ENCODE results near the gene PC.
A peak's percentile ranks its signal among the peaks of the same experiment; 100 is the strongest.

PC gene

GRCh38 chr11:66966351-66966750 is 8.2 kb upstream of the PC start:
- no peaks in the 10 kb centered on the region for H3K79me1 ChIP-seq (replicated peaks; ENCODE audit: low read length, poor library complexity, severe bottlenecking)
- H3K36me3 ChIP-seq (ENCODE audit: control insufficient read depth in 1 of 2, insufficient read depth in 2 of 2, low read depth in 1 of 2, low read length in 2 of 2): no peaks in the 10 kb centered on the region
- H4K8ac ChIP-seq (ENCODE audit: low read length): no peak overlapping the region
- no peak overlapping the region for H3K4me2 ChIP-seq (ENCODE audit: low read length, poor library complexity, severe bottlenecking)
- no peak overlapping the region for H3K18ac ChIP-seq (ENCODE audit: low read depth in 1 of 2, low read length in 2 of 2)
- 98% methylated on average over 4 of the region's 5 CpGs for WGBS
- no peak overlapping the region for H3K23ac ChIP-seq (ENCODE audit: low read length in 2 of 2)
- H3K4me1 ChIP-seq (ENCODE audit: control insufficient read depth, insufficient read depth, low read depth, low read length): peaks cover 6% of the 10 kb centered on the region
- H2AFZ ChIP-seq (ENCODE audit: low read depth, low read length): no peak overlapping the region
- H2BK15ac ChIP-seq (ENCODE audit: low read depth, poor library complexity, severe bottlenecking): no peak overlapping the region
- H4K91ac ChIP-seq (ENCODE audit: low read length): no peak overlapping the region
- no peak for DNase-seq
- no peak overlapping the region for H3K9ac ChIP-seq (ENCODE audit: low read length)
- no peak overlapping the region for H2BK120ac ChIP-seq (ENCODE audit: low read depth, low read length)
- H3K4ac ChIP-seq (ENCODE audit: low read depth in 1 of 2, low read length in 2 of 2): no peak overlapping the region
- no peaks in the 10 kb centered on the region for H3K27me3 ChIP-seq (ENCODE audit: control insufficient read depth in 1 of 2, insufficient read depth in 1 of 2, low read length in 2 of 2)
- H3K4me3 ChIP-seq (ENCODE audit: insufficient read depth in 1 of 2, low read depth in 1 of 2, low read length in 2 of 2): no peak overlapping the region
- no peak overlapping the region for H2AK5ac ChIP-seq (ENCODE audit: low read length, severe bottlenecking)
- H3K14ac ChIP-seq (ENCODE audit: low read length in 2 of 2): no peak overlapping the region
- no peaks in the 10 kb centered on the region for H3K9me3 ChIP-seq (ENCODE audit: control insufficient read depth, low read length)
- no peak overlapping the region for H3K27ac ChIP-seq (ENCODE audit: low read length, poor library complexity, severe bottlenecking)
- H2BK5ac ChIP-seq (ENCODE audit: low read depth, low read length, poor library complexity, severe bottlenecking): no peak overlapping the region
- no peak overlapping the region for H2BK12ac ChIP-seq (ENCODE audit: low read length in 2 of 2)

GRCh38 chr11:66964495-66964894 is 6.3 kb upstream of the PC start:
- no peak overlapping the region for H2BK15ac ChIP-seq (ENCODE audit: low read depth, poor library complexity, severe bottlenecking)
- H3K4me3 ChIP-seq (ENCODE audit: insufficient read depth in 1 of 2, low read depth in 1 of 2, low read length in 2 of 2): no peak overlapping the region
- H3K23ac ChIP-seq (ENCODE audit: low read length in 2 of 2): no peak overlapping the region
- no peak overlapping the region for H3K4me2 ChIP-seq (ENCODE audit: low read length, poor library complexity, severe bottlenecking)
- H3K4ac ChIP-seq (ENCODE audit: low read depth in 1 of 2, low read length in 2 of 2): no peak overlapping the region
- no peak overlapping the region for H4K91ac ChIP-seq (ENCODE audit: low read length)
- no peaks in the 10 kb centered on the region for H3K36me3 ChIP-seq (ENCODE audit: control insufficient read depth in 1 of 2, insufficient read depth in 2 of 2, low read depth in 1 of 2, low read length in 2 of 2)
- WGBS: 89% methylated on average over 3 of the region's 3 CpGs
- no peak for DNase-seq
- no peak overlapping the region for H4K8ac ChIP-seq (ENCODE audit: low read length)
- H2AK5ac ChIP-seq (ENCODE audit: low read length, severe bottlenecking): no peak overlapping the region
- no peak overlapping the region for H2AFZ ChIP-seq (ENCODE audit: low read depth, low read length)
- H2BK5ac ChIP-seq (ENCODE audit: low read depth, low read length, poor library complexity, severe bottlenecking): no peak overlapping the region
- no peak overlapping the region for H3K27ac ChIP-seq (ENCODE audit: low read length, poor library complexity, severe bottlenecking)
- H3K18ac ChIP-seq (ENCODE audit: low read depth in 1 of 2, low read length in 2 of 2): no peak overlapping the region
- H3K9ac ChIP-seq (ENCODE audit: low read length): no peak overlapping the region
- no peaks in the 10 kb centered on the region for H3K4me1 ChIP-seq (ENCODE audit: control insufficient read depth, insufficient read depth, low read depth, low read length)
- no peak overlapping the region for H2BK120ac ChIP-seq (ENCODE audit: low read depth, low read length)
- H3K27me3 ChIP-seq (ENCODE audit: control insufficient read depth in 1 of 2, insufficient read depth in 1 of 2, low read length in 2 of 2): no peaks in the 10 kb centered on the region
- H2BK12ac ChIP-seq (ENCODE audit: low read length in 2 of 2): no peak overlapping the region
- no peaks in the 10 kb centered on the region for H3K79me1 ChIP-seq (replicated peaks; ENCODE audit: low read length, poor library complexity, severe bottlenecking)
- H3K14ac ChIP-seq (ENCODE audit: low read length in 2 of 2): no peak overlapping the region
- no peaks in the 10 kb centered on the region for H3K9me3 ChIP-seq (ENCODE audit: control insufficient read depth, low read length)

DNA sequence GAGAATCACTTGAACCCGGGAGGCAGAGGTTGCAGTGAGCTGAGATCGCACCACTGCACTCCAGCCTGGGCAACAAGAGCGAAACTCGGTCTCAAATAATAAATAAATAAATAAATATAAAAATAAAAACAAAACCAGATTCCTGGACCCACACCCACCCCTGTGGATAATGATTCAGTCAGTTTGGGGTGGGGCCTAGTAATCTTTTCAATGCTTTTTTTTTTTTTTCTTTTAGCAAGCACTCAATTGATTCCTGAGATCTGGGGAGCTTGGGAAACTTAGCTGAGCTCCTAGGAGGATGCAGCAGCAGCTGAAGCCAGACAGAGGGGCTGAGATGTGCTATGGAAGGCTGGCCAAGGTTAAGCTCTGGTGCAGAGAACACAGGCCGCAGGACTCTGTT is 4.6 kb upstream of the PC start:
- Histone ChIP-seq H3K4me1 (ENCODE audit: control insufficient read depth, insufficient read depth, low read depth, low read length) (peaks cover 4% of the 10 kb centered on the region), H3K36me3 (ENCODE audit: control insufficient read depth in 1 of 2, insufficient read depth in 2 of 2, low read depth in 1 of 2, low read length in 2 of 2) (no peaks in the 10 kb centered on the region), H3K27me3 (ENCODE audit: control insufficient read depth in 1 of 2, insufficient read depth in 1 of 2, low read length in 2 of 2) (no peaks in the 10 kb centered on the region), H3K27ac (ENCODE audit: low read length, poor library complexity, severe bottlenecking) (no peak overlapping the region), H3K23ac (ENCODE audit: low read length in 2 of 2) (no peak overlapping the region), H2BK120ac (ENCODE audit: low read depth, low read length) (no peak overlapping the region), H2BK15ac (ENCODE audit: low read depth, poor library complexity, severe bottlenecking) (peak overlapping the region; percentile 69), H4K91ac (ENCODE audit: low read length) (no peak overlapping the region), H2BK5ac (ENCODE audit: low read depth, low read length, poor library complexity, severe bottlenecking) (no peak overlapping the region), H3K79me1 (replicated peaks; ENCODE audit: low read length, poor library complexity, severe bottlenecking) (no peaks in the 10 kb centered on the region), H2BK12ac (ENCODE audit: low read length in 2 of 2) (no peak overlapping the region), H3K14ac (ENCODE audit: low read length in 2 of 2) (no peak overlapping the region), H3K9me3 (ENCODE audit: control insufficient read depth, low read length) (no peaks in the 10 kb centered on the region), H4K8ac (ENCODE audit: low read length) (no peak overlapping the region), H2AFZ (ENCODE audit: low read depth, low read length) (no peak overlapping the region), H3K4ac (ENCODE audit: low read depth in 1 of 2, low read length in 2 of 2) (no peak overlapping the region), H3K4me3 (ENCODE audit: insufficient read depth in 1 of 2, low read depth in 1 of 2, low read length in 2 of 2) (no peak overlapping the region), H3K18ac (ENCODE audit: low read depth in 1 of 2, low read length in 2 of 2) (no peak overlapping the region), H2AK5ac (ENCODE audit: low read length, severe bottlenecking) (no peak overlapping the region), H3K9ac (ENCODE audit: low read length) (no peak overlapping the region), H3K4me2 (ENCODE audit: low read length, poor library complexity, severe bottlenecking) (no peak overlapping the region)
- WGBS: no CpG with 5 or more reads among the region's 5 CpGs
- DNase-seq: no peak

DNA sequence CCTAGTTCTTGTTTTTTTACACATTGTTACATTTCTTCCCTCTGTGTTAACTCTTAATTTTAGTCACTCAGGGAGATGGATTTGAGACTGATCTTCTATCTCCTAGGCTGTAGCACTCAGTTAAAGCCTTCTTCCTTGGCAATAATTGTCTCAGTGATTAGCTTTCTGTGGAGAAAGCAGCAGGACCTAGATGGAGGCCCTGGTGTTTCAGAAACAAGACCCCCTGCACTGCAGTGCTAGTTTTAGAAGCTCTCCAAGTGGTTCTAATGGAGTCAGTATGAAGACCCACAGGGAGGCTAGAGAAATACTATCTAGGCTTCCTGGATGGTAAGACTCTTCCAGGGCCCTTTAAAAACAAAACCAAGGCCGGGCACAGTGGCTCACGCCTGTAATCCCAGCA is 4.1 kb upstream of the PC start:
- no peaks in the 10 kb centered on the region for H3K9me3 ChIP-seq (ENCODE audit: control insufficient read depth, low read length)
- H3K4me1 ChIP-seq (ENCODE audit: control insufficient read depth, insufficient read depth, low read depth, low read length): peaks cover 9% of the 10 kb centered on the region
- H4K91ac ChIP-seq (ENCODE audit: low read length): no peak overlapping the region
- H3K9ac ChIP-seq (ENCODE audit: low read length): no peak overlapping the region
- H3K4me3 ChIP-seq (ENCODE audit: insufficient read depth in 1 of 2, low read depth in 1 of 2, low read length in 2 of 2): no peak overlapping the region
- H3K27me3 ChIP-seq (ENCODE audit: control insufficient read depth in 1 of 2, insufficient read depth in 1 of 2, low read length in 2 of 2): no peaks in the 10 kb centered on the region
- DNase-seq: no peak
- H2BK15ac ChIP-seq (ENCODE audit: low read depth, poor library complexity, severe bottlenecking): no peak overlapping the region
- no peak overlapping the region for H2AFZ ChIP-seq (ENCODE audit: low read depth, low read length)
- no peak overlapping the region for H2BK12ac ChIP-seq (ENCODE audit: low read length in 2 of 2)
- 100% methylated on average over 2 of the region's 2 CpGs for WGBS
- H3K36me3 ChIP-seq (ENCODE audit: control insufficient read depth in 1 of 2, insufficient read depth in 2 of 2, low read depth in 1 of 2, low read length in 2 of 2): no peaks in the 10 kb centered on the region
- H3K18ac ChIP-seq (ENCODE audit: low read depth in 1 of 2, low read length in 2 of 2): no peak overlapping the region
- H2AK5ac ChIP-seq (ENCODE audit: low read length, severe bottlenecking): no peak overlapping the region
- H3K4ac ChIP-seq (ENCODE audit: low read depth in 1 of 2, low read length in 2 of 2): no peak overlapping the region
- no peak overlapping the region for H3K23ac ChIP-seq (ENCODE audit: low read length in 2 of 2)
- no peak overlapping the region for H3K4me2 ChIP-seq (ENCODE audit: low read length, poor library complexity, severe bottlenecking)
- no peak overlapping the region for H4K8ac ChIP-seq (ENCODE audit: low read length)
- no peaks in the 10 kb centered on the region for H3K79me1 ChIP-seq (replicated peaks; ENCODE audit: low read length, poor library complexity, severe bottlenecking)
- H2BK120ac ChIP-seq (ENCODE audit: low read depth, low read length): no peak overlapping the region
- no peak overlapping the region for H3K14ac ChIP-seq (ENCODE audit: low read length in 2 of 2)
- H3K27ac ChIP-seq (ENCODE audit: low read length, poor library complexity, severe bottlenecking): no peak overlapping the region
- no peak overlapping the region for H2BK5ac ChIP-seq (ENCODE audit: low read depth, low read length, poor library complexity, severe bottlenecking)
